Measurements from ENCODE around the gene SPINT2. TPM values are rescaled to one million over a fixed set of nuclear protein-coding genes. Genes with fewer than 3 reads are reported as not detected.

Gene SPINT2, protein sequence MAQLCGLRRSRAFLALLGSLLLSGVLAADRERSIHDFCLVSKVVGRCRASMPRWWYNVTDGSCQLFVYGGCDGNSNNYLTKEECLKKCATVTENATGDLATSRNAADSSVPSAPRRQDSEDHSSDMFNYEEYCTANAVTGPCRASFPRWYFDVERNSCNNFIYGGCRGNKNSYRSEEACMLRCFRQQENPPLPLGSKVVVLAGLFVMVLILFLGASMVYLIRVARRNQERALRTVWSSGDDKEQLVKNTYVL
- total RNA-seq = 100 to 1,000 TPM; 349 to 932 TPM

GRCh38 chr19:38264486-38265212, at the start of gene SPINT2:
TSS of gene SPINT2 (plus strand) at chr19:38264573. CDS start at chr19:38264893, 320 bp downstream.
- Histone ChIP-seq H3K27me3 (replicated peaks; ENCODE audit: insufficient read depth) (no peaks in the 10 kb centered on the region), H3K27ac (peak within 1 kb of the TSS; percentile 92 to 93), H3K9me3 (no peaks in the 10 kb centered on the region), H3K4me3 (peak within 1 kb of the TSS; percentile 59 to 81), H3K4me1 (replicated peaks) (no peaks in the 10 kb centered on the region), H3K36me3 (no peaks in the 10 kb centered on the region)
- TF ChIP-seq POLR2AphosphoS5 (IDR thresholded peaks at IDR 0.05) = peak; percentile 94
- peak; percentile 98 for TF ChIP-seq POLR2A (IDR thresholded peaks at IDR 0.05)
- TF ChIP-seq, protein P1, sequence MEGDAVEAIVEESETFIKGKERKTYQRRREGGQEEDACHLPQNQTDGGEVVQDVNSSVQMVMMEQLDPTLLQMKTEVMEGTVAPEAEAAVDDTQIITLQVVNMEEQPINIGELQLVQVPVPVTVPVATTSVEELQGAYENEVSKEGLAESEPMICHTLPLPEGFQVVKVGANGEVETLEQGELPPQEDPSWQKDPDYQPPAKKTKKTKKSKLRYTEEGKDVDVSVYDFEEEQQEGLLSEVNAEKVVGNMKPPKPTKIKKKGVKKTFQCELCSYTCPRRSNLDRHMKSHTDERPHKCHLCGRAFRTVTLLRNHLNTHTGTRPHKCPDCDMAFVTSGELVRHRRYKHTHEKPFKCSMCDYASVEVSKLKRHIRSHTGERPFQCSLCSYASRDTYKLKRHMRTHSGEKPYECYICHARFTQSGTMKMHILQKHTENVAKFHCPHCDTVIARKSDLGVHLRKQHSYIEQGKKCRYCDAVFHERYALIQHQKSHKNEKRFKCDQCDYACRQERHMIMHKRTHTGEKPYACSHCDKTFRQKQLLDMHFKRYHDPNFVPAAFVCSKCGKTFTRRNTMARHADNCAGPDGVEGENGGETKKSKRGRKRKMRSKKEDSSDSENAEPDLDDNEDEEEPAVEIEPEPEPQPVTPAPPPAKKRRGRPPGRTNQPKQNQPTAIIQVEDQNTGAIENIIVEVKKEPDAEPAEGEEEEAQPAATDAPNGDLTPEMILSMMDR (IDR thresholded peaks at IDR 0.05) = peak in 1 of 4 experiments; percentile 37
- intact Hi-C loops (cut with DNase I) = no loop called here
- WGBS = 4% methylated on average over 47 of the region's 78 CpGs
- no peak for DNase-seq (ENCODE audit: low spot score)

DNA sequence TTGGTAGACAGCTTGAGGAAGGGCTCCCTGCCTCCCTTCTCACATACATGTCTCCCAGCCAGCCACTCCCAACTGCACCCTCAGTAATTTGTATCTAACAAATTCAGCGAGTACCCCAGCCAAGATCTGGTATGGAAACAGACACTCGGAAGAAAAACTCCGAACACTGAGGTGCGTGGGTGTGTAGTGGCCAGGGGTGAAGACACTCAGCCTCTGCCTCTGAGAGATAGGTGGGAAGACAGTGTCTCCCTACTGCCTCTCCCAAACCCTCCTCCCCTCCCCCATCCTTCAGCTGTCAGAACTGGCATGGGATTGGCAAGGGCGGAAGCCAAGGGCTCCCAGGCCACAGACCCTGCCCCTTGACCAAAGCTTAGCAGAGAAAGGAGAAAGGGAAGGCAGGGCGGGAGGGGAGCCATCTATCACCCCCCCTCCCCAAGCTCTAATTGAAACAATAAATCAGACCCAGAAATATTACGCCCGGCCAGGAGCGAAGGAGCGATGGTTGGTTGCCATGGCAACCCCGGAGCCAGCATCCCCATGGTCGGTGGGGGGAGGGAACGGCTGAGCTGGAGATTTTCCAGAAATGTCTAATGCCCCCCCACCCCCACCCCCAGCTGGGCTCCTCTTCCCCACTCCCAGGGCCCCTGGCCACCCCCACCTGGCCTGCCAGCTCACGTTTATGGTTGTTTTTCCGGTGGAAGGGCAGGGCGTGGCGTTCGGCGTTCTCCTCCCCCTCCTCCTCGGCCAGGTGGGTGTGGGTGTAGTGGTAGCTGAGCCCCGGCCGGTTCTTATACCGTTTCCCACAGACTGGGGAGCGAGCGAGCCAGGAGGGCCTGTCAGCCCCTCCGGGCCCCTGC, 47.4 kb upstream of the SPINT2 start:
- H3K27ac ChIP-seq = no peak overlapping the region
- WGBS = 32% methylated on average over 26 of the region's 26 CpGs
- H3K36me3 ChIP-seq = no peaks in the 10 kb centered on the region
- DNase-seq (ENCODE audit: low spot score) = no peak
- H3K4me3 ChIP-seq = no peak overlapping the region
- H3K27me3 ChIP-seq (replicated peaks; ENCODE audit: insufficient read depth) = peaks cover 2% of the 10 kb centered on the region
- intact Hi-C loops (cut with DNase I) = no loop called here
- TF ChIP-seq, protein P1 (IDR thresholded peaks at IDR 0.05) = no peak
- TF ChIP-seq POLR2A (IDR thresholded peaks at IDR 0.05) = no peak
- no peak for TF ChIP-seq POLR2AphosphoS5 (IDR thresholded peaks at IDR 0.05)
- H3K4me1 ChIP-seq (replicated peaks) = no peaks in the 10 kb centered on the region
- no peaks in the 10 kb centered on the region for H3K9me3 ChIP-seq

GRCh38 chr19:38218204-38218603, 46.2 kb upstream of the SPINT2 start:
- H3K27ac ChIP-seq = no peak overlapping the region
- 97% methylated on average over 3 of the region's 3 CpGs for WGBS
- H3K36me3 ChIP-seq = no peaks in the 10 kb centered on the region
- H3K27me3 ChIP-seq (replicated peaks; ENCODE audit: insufficient read depth) = peaks cover 9% of the 10 kb centered on the region
- DNase-seq (ENCODE audit: low spot score) = no peak
- H3K4me1 ChIP-seq (replicated peaks) = no peaks in the 10 kb centered on the region
- no peaks in the 10 kb centered on the region for H3K9me3 ChIP-seq
- intact Hi-C loops (cut with DNase I) = no loop called here
- H3K4me3 ChIP-seq = no peak overlapping the region
- TF ChIP-seq POLR2AphosphoS5 (IDR thresholded peaks at IDR 0.05) = no peak
- no peak for TF ChIP-seq POLR2A (IDR thresholded peaks at IDR 0.05)
- TF ChIP-seq, protein P1 (IDR thresholded peaks at IDR 0.05) = no peak

GRCh38 chr19:38219221-38219620, 45.2 kb upstream of the SPINT2 start:
- TF ChIP-seq POLR2AphosphoS5 (IDR thresholded peaks at IDR 0.05) (no peak), POLR2A (IDR thresholded peaks at IDR 0.05) (no peak)
- TF ChIP-seq, protein P1 (IDR thresholded peaks at IDR 0.05) = no peak
- Histone ChIP-seq H3K9me3 (no peaks in the 10 kb centered on the region), H3K27ac (no peak overlapping the region), H3K36me3 (no peaks in the 10 kb centered on the region), H3K27me3 (replicated peaks; ENCODE audit: insufficient read depth) (peaks cover 6% of the 10 kb centered on the region), H3K4me3 (no peak overlapping the region), H3K4me1 (replicated peaks) (no peaks in the 10 kb centered on the region)
- intact Hi-C loops (cut with DNase I) = no loop called here
- DNase-seq (ENCODE audit: low spot score) = no peak
- 91% methylated on average over 10 of the region's 10 CpGs for WGBS
